IPS DF 19.7 (cell line): ENCODE data around the gene HS6ST3.

Experiments
- DNase-seq: peaks from one replicate; pipeline ENCODE4 v3.0.0-alpha.2; 2013; ENCODE audit warnings: low read depth, low spot score

Gene HS6ST3

GRCh38 chr13:96650301-96650886 is 560.5 kb downstream of the HS6ST3 start:
- no peak for DNase-seq

- DNase-seq = no peak
Measured at GRCh38 chr13:96651598-96651997, 561.7 kb downstream of the HS6ST3 start.

- no peak for DNase-seq
Measured at GRCh38 chr13:96652506-96652905, 562.6 kb downstream of the HS6ST3 start.

GRCh38 chr13:96661612-96662011 is 571.7 kb downstream of the HS6ST3 start:
- no peak for DNase-seq

- DNase-seq = no peak
Measured at GRCh38 chr13:96662036-96662435, 572.1 kb downstream of the HS6ST3 start.

GRCh38 chr13:96667294-96668018 is 577.5 kb downstream of the HS6ST3 start:
- no peak for DNase-seq

- no peak for DNase-seq
Measured at GRCh38 chr13:96671073-96671472, 581.2 kb downstream of the HS6ST3 start.

- DNase-seq = no peak
Measured at GRCh38 chr13:96672016-96672415, 582.1 kb downstream of the HS6ST3 start.

- no peak for DNase-seq
Measured at GRCh38 chr13:96673825-96674224, 583.9 kb downstream of the HS6ST3 start.

GRCh38 chr13:96677029-96677428 is 587.1 kb downstream of the HS6ST3 start:
- no peak for DNase-seq

- no peak for DNase-seq
Measured at GRCh38 chr13:96678801-96679200, 588.9 kb downstream of the HS6ST3 start.

- no peak for DNase-seq
Measured at GRCh38 chr13:96680898-96681297, 591.0 kb downstream of the HS6ST3 start.

- DNase-seq = no peak
Measured at GRCh38 chr13:96681766-96682165, 591.9 kb downstream of the HS6ST3 start.

GRCh38 chr13:96684469-96684868 is 594.6 kb downstream of the HS6ST3 start:
- no peak for DNase-seq

GRCh38 chr13:96684907-96685306 is 595.0 kb downstream of the HS6ST3 start:
- DNase-seq = no peak

GRCh38 chr13:96686286-96686685 is 596.4 kb downstream of the HS6ST3 start:
- DNase-seq = no peak

- DNase-seq = no peak
Measured at GRCh38 chr13:96687191-96687590, 597.3 kb downstream of the HS6ST3 start.

- no peak for DNase-seq
Measured at GRCh38 chr13:96690998-96691397, 601.1 kb downstream of the HS6ST3 start.

GRCh38 chr13:96696389-96696900 is 606.5 kb downstream of the HS6ST3 start:
- DNase-seq = no peak

GRCh38 chr13:96700657-96701056 is 610.8 kb downstream of the HS6ST3 start:
- DNase-seq = no peak

GRCh38 chr13:96707146-96707545 is 617.2 kb downstream of the HS6ST3 start:
- DNase-seq = no peak

GRCh38 chr13:96710166-96710862 is 620.4 kb downstream of the HS6ST3 start:
- DNase-seq = peak; percentile 3

GRCh38 chr13:96720446-96720845 is 630.5 kb downstream of the HS6ST3 start:
- no peak for DNase-seq
